Umbilical cord (tissue), 2 donors: Measurements from ENCODE around the gene PGRMC2. TPM values are rescaled to one million over a fixed set of nuclear protein-coding genes. Genes with fewer than 3 reads are reported as not detected.
"Not testable (repeated sequence)": the region's sequence is repeated elsewhere in the genome, so short reads cannot be mapped to it uniquely, and the experiment has no call there.

Source experiments
- DNase-seq: peaks from one replicate; pipeline ENCODE4 v3.0.0-alpha.2; 2015; ENCODE audit warnings: low spot score
- total RNA-seq: library from RNA; depleted of rRNA; stranded (reverse); fragments of >200 nt; gene quantifications from one replicate; pipeline ENCODE4 v1.2.3, GENCODE V29; 2014; ENCODE audit warnings: low replicate concordance; ENCODE audit not compliant: insufficient read depth

The PGRMC2 gene
- total RNA-seq, 1 donor from 2014 or later, result 46.2 TPM

- no peak for DNase-seq
These were observed 18.6 kb downstream of the PGRMC2 start for GRCh38 chr4:128268970-128269369.

- DNase-seq, result no peak
These were observed 19.9 kb downstream of the PGRMC2 start for GRCh38 chr4:128267745-128268144.

- DNase-seq, result not testable (repeated sequence)
These were observed 20.4 kb downstream of the PGRMC2 start for GRCh38 chr4:128267171-128267570.

GRCh38 chr4:128265550-128265949 is 22.1 kb downstream of the PGRMC2 start:
- not testable (repeated sequence) for DNase-seq

- not testable (repeated sequence) for DNase-seq
These were observed 27.7 kb downstream of the PGRMC2 start for GRCh38 chr4:128259889-128260288.

GRCh38 chr4:128258166-128258565 is 29.4 kb downstream of the PGRMC2 start:
- DNase-seq, result not testable (repeated sequence)

GRCh38 chr4:128256539-128256938 is 31.1 kb downstream of the PGRMC2 start:
- no peak for DNase-seq

- no peak for DNase-seq
These were observed 31.7 kb downstream of the PGRMC2 start for GRCh38 chr4:128255906-128256305.

GRCh38 chr4:128249787-128250668 is 37.6 kb downstream of the PGRMC2 start:
- DNase-seq, result no peak

GRCh38 chr4:128247906-128248305 is 39.7 kb downstream of the PGRMC2 start:
- no peak for DNase-seq

GRCh38 chr4:128245391-128245790 is 42.2 kb downstream of the PGRMC2 start:
- DNase-seq, result not testable (repeated sequence)

GRCh38 chr4:128244379-128244778 is 43.2 kb downstream of the PGRMC2 start:
- DNase-seq, result no peak

- DNase-seq, result no peak
These were observed 45.0 kb downstream of the PGRMC2 start for GRCh38 chr4:128242601-128243000.

- no peak for DNase-seq
These were observed 45.6 kb downstream of the PGRMC2 start for GRCh38 chr4:128241981-128242380.

- DNase-seq, result no peak
These were observed 46.1 kb downstream of the PGRMC2 start for GRCh38 chr4:128241425-128241913.

GRCh38 chr4:128241019-128241418 is 46.6 kb downstream of the PGRMC2 start:
- no peak for DNase-seq

GRCh38 chr4:128234836-128235235 is 52.8 kb downstream of the PGRMC2 start:
- DNase-seq, result no peak

GRCh38 chr4:128232719-128233118 is 54.9 kb downstream of the PGRMC2 start:
- DNase-seq, result no peak

GRCh38 chr4:128228845-128229795 is 58.5 kb downstream of the PGRMC2 start:
- DNase-seq, result no peak

- DNase-seq, result no peak
These were observed 59.5 kb downstream of the PGRMC2 start for GRCh38 chr4:128227991-128228571.

GRCh38 chr4:128225148-128225547 is 62.5 kb downstream of the PGRMC2 start:
- DNase-seq, result peak; percentile 25

- DNase-seq, result no peak
These were observed 66.0 kb downstream of the PGRMC2 start for GRCh38 chr4:128221586-128221985.
